K562 (cell line): ENCODE results near the gene TTC4. TPM values are rescaled to one million over a fixed set of nuclear protein-coding genes. Genes with fewer than 3 reads are reported as not detected.

Experiments used
- ATAC-seq: fragments of 200-7000 bp; cut with Tn5 transposase; 3 replicates; pipeline ENCODE4 v1.9.1; 2020; ENCODE audit warnings: moderate library complexity
- BruUV-seq: library from RNA; stranded (reverse); fragments of 400-500 nt; replicated peaks from 2 replicates; lab custom pipeline; 2021; lab: Mats Ljungman, UMichigan
- CTCF ChIA-PET: fragments of 300-600 bp; formaldehyde crosslinking; extraction: SDS; loops from one replicate; lab custom pipeline; 2021; ENCODE audit warnings: low intra/inter-chr PET ratio; lab: Yijun Ruan, JAX
- POLR2A ChIA-PET: fragments of 300-600, 350-650 bp; sonication (Branson Sonifier 250); formaldehyde crosslinking; extraction: SDS; loops from one replicate; lab custom pipeline; 2021; ENCODE audit warnings: antibody characterized with exemption, inconsistent platforms; lab: Yijun Ruan, JAX
- DNase-seq, 4 experiments: peaks; one replicate each; pipeline versions ENCODE4 v3.0.0 to v3.0.0-alpha.2; 2011 to 2018; ENCODE audit warnings: low spot score in 3 of 4, mixed read lengths in 3 of 4; ENCODE audit errors: extremely low read depth in 1 of 4
- FAIRE-seq: peaks from 2 replicates; lab custom pipeline; 2011; peaks lifted over from hg19 to GRCh38; lab: Jason Lieb, UNC
- H2AFZ ChIP-seq: 2 replicates; pipeline ENCODE4 v1.6.0; 2011; ENCODE audit warnings: low read depth, low read length, control low read depth, inconsistent platforms
- H3K27ac ChIP-seq: fragments of 200-600 bp; 3 replicates; pipeline ENCODE4 v1.8.0; 2011; ENCODE audit warnings: low read depth, mild to moderate bottlenecking, control low read depth, inconsistent platforms, low read length, moderate library complexity, mixed read lengths; ENCODE audit errors: extremely low read depth
- H3K27me3 ChIP-seq, 2 experiments: fragments of 300-600 bp in 1 of 2; 2 replicates in 1 of 2; 3 replicates in 1 of 2; pipeline versions ENCODE4 v1.6.0 to v1.8.0; 2011; ENCODE audit warnings: inconsistent platforms in 2 of 2, low read length in 2 of 2, mild to moderate bottlenecking in 1 of 2, mixed read lengths in 1 of 2, moderate library complexity in 1 of 2; ENCODE audit not compliant: control insufficient read depth in 2 of 2, insufficient read depth in 2 of 2
- H3K36me3 ChIP-seq: fragments of 300-600 bp; 3 replicates; pipeline ENCODE4 v1.8.0; 2011; ENCODE audit warnings: mild to moderate bottlenecking, low read length, inconsistent platforms; ENCODE audit not compliant: control insufficient read depth, insufficient read depth
- H3K4me1 ChIP-seq, 2 experiments: fragments of 200-600 bp in 1 of 2; replicated peaks in 1 of 2; 2 replicates in 1 of 2; 3 replicates in 1 of 2; pipeline versions ENCODE4 v1.5.1 to v1.8.0; 2011; ENCODE audit warnings: inconsistent platforms in 2 of 2, low read length in 2 of 2, mild to moderate bottlenecking in 1 of 2, mixed read lengths in 1 of 2, moderate library complexity in 1 of 2; ENCODE audit not compliant: control insufficient read depth in 2 of 2, insufficient read depth in 2 of 2
- H3K4me2 ChIP-seq: 2 replicates; pipeline ENCODE4 v1.6.1; 2011; ENCODE audit warnings: low read length, control low read depth, inconsistent platforms, mixed read lengths; ENCODE audit not compliant: insufficient read depth
- H3K4me3 ChIP-seq: fragments of 200-600 bp; sonication (generic), shearing (Covaris generic); 2 replicates; pipeline ENCODE4 v1.5.1; 2016; ENCODE audit warnings: control low read depth, inconsistent platforms
- H3K79me2 ChIP-seq: fragments of 200-600 bp; 3 replicates; pipeline ENCODE4 v1.8.0; 2011; ENCODE audit warnings: low read length, inconsistent platforms; ENCODE audit not compliant: control insufficient read depth, insufficient read depth
- H3K9ac ChIP-seq, 2 experiments: 2 replicates each; pipeline versions ENCODE4 v1.6.0 to v1.6.1; 2011; ENCODE audit warnings: low read depth in 2 of 2, low read length in 2 of 2, control low read depth in 1 of 2, inconsistent platforms in 1 of 2, mild to moderate bottlenecking in 1 of 2, mixed read lengths in 1 of 2; ENCODE audit not compliant: insufficient read depth in 1 of 2
- H3K9me1 ChIP-seq: one replicate; pipeline ENCODE4 v1.6.0; 2011; ENCODE audit warnings: inconsistent platforms, mild to moderate bottlenecking, low read length, moderate library complexity; ENCODE audit not compliant: control insufficient read depth, insufficient read depth
- H3K9me3 ChIP-seq: replicated peaks from 2 replicates; pipeline ENCODE4 v1.5.1; 2011; ENCODE audit warnings: low read depth, low read length, inconsistent platforms; ENCODE audit not compliant: control insufficient read depth, insufficient read depth
- H4K20me1 ChIP-seq: replicated peaks from 2 replicates; pipeline ENCODE4 v1.6.1; 2011; ENCODE audit warnings: low read length, inconsistent platforms, mixed read lengths; ENCODE audit not compliant: control insufficient read depth, insufficient read depth
- BCOR ChIP-seq: fragments of 450-650 bp; IDR thresholded peaks from 2 replicates; pipeline ENCODE4 v1.6.1; 2016
- CCNT2 ChIP-seq: IDR thresholded peaks from 2 replicates; pipeline ENCODE4 v1.6.1; 2011; ENCODE audit warnings: borderline replicate concordance, low read depth, mild to moderate bottlenecking, moderate library complexity, mixed read lengths, low read length; ENCODE audit not compliant: insufficient read length; ENCODE audit errors: extremely low read depth
- CEBPB ChIP-seq: fragments of 450-650 bp; IDR thresholded peaks from 2 replicates; pipeline ENCODE4 v1.6.1; 2016; ENCODE audit warnings: missing genetic modification characterization, missing compliant biosample characterization
- HCFC1 ChIP-seq: IDR thresholded peaks from 2 replicates; pipeline ENCODE4 v1.6.1; 2012; ENCODE audit warnings: low read depth, low read length, improper control_type of control experiment
- JUND ChIP-seq, 2 experiments: IDR thresholded peaks; 2 replicates in 1 of 2; 3 replicates in 1 of 2; pipeline ENCODE4 v1.6.1; 2011; ENCODE audit warnings: borderline replicate concordance in 2 of 2, low read depth in 2 of 2, low read length in 2 of 2, improper control_type of control experiment in 1 of 2, missing biosample characterization in 1 of 2, missing genetic modification characterization in 1 of 2, missing genetic modification reagents in 1 of 2
- NR1H2 ChIP-seq: sonication (generic); formaldehyde crosslinking; IDR thresholded peaks from 2 replicates; pipeline ENCODE4 v1.4.0; 2020; ENCODE audit warnings: mild to moderate bottlenecking, missing genetic modification reagents
- NR2F6 ChIP-seq: fragments of 450-650 bp; formaldehyde crosslinking; IDR thresholded peaks from 2 replicates; pipeline ENCODE4 v1.4.0; 2020; ENCODE audit warnings: mild to moderate bottlenecking
- NR4A1 ChIP-seq, 2 experiments: fragments of 250-450 bp in 1 of 2; fragments of 450-650 bp in 1 of 2; sonication (Bioruptor Pico) in 1 of 2; IDR thresholded peaks; 2 replicates each; pipeline versions ENCODE4 v1.4.0 to v1.6.1; 2016 to 2020; ENCODE audit warnings: mild to moderate bottlenecking in 2 of 2, missing compliant biosample characterization in 1 of 2, missing genetic modification characterization in 1 of 2, moderate library complexity in 1 of 2
- RBM25 ChIP-seq: fragments of 200-400 bp; formaldehyde crosslinking; IDR thresholded peaks from 2 replicates; pipeline ENCODE4 v1.6.1; 2018; ENCODE audit warnings: low read length, low read depth, moderate library complexity; ENCODE audit not compliant: severe bottlenecking
- RCOR1 ChIP-seq, 2 experiments: IDR thresholded peaks; 2 replicates each; pipeline ENCODE4 v1.6.1; 2012; ENCODE audit warnings: low read depth in 2 of 2, low read length in 2 of 2, borderline replicate concordance in 1 of 2, improper control_type of control experiment in 1 of 2
- SMARCA5 ChIP-seq: fragments of 450-650 bp; IDR thresholded peaks from 2 replicates; pipeline ENCODE4 v1.6.1; 2016
- TOE1 ChIP-seq, 2 experiments: fragments of 450-650 bp in 1 of 2; sonication (generic) in 1 of 2; formaldehyde crosslinking in 1 of 2; IDR thresholded peaks; 2 replicates each; pipeline versions ENCODE4 v1.7.1 to v1.8.0; 2016 to 2022; ENCODE audit warnings: borderline replicate concordance in 2 of 2, mild to moderate bottlenecking in 2 of 2, antibody characterized with exemption in 1 of 2, inconsistent platforms in 1 of 2, low read depth in 1 of 2, missing genetic modification reagents in 1 of 2, moderate library complexity in 1 of 2
- YY1 ChIP-seq, 3 experiments: IDR thresholded peaks; 2 replicates each; pipeline ENCODE4 v1.6.1; 2011; ENCODE audit warnings: low read length in 2 of 3, mild to moderate bottlenecking in 2 of 3, moderate library complexity in 2 of 3, borderline replicate concordance in 1 of 3, control low read depth in 1 of 3, low read depth in 1 of 3; ENCODE audit not compliant: insufficient read depth in 3 of 3, insufficient replicate concordance in 2 of 3, control insufficient read depth in 1 of 3, insufficient read length in 1 of 3; ENCODE audit errors: extremely low read depth in 1 of 3
- ZFP36 ChIP-seq: fragments of 150-350 bp; IDR thresholded peaks from 2 replicates; pipeline ENCODE4 v1.6.1; 2018; ENCODE audit warnings: low read length, low read depth; ENCODE audit not compliant: partially characterized antibody
- ZNF41 ChIP-seq: fragments of 250-450 bp; sonication (Bioruptor Pico); conservative IDR thresholded peaks from 2 replicates; pipeline ENCODE4 v1.4.0; 2020; ENCODE audit warnings: mild to moderate bottlenecking
- ZNF436 ChIP-seq: fragments of 250-450, 450-650 bp; sonication (Bioruptor Pico); formaldehyde crosslinking; IDR thresholded peaks from 2 replicates; pipeline ENCODE4 v1.7.0; 2020; ENCODE audit warnings: mild to moderate bottlenecking
- WGBS: fragments of 100-300 bp; shearing (Covaris generic); methylation state at CpG from one replicate; pipeline ENCODE4 v1.1.6; 2016; ENCODE audit warnings: low coverage, mixed read lengths; ENCODE audit not compliant: insufficient coverage; ENCODE audit errors: missing lambda C conversion rate; 5-methylcytosine and 5-hydroxymethylcytosine counted together
- in situ Hi-C: fragments of 300-500 bp; cut with MboI; formaldehyde crosslinking; loops from 4 replicates; pipeline ENCODE4 v1.15.0; 2018; ENCODE audit warnings: inconsistent platforms, mixed read lengths
- intact Hi-C: fragments of 100-400 bp; cut with micrococcal nuclease; formaldehyde crosslinking; loops from 2 replicates; pipeline ENCODE4 v1.14.2; 2022
- polyA plus RNA-seq, 8 experiments: library from polyadenylated mRNA; depleted of rRNA in 4 of 8; stranded (reverse) in 5 of 8; unstranded in 3 of 8; fragments of >200 nt; fragmentation: Nextera tagmentation in 2 of 8; fragmentation: Illumina TruSeq in 1 of 8; extraction: Ambion mirVana in 2 of 8; extraction: Trizol in 1 of 8; gene quantifications; 2 replicates each; pipeline versions ENCODE4 v1.2.1 to v1.2.3, GENCODE V29; 2011 to 2014; ENCODE audit warnings: inconsistent platforms in 1 of 8, missing spikeins in 1 of 8
- total RNA-seq, 7 experiments: library from RNA; depleted of rRNA in 6 of 7; stranded (reverse); fragments of >200 nt in 6 of 7; fragmentation: Illumina TruSeq in 2 of 7; extraction: Trizol in 2 of 7; gene quantifications; 2 replicates each; pipeline versions ENCODE4 v1.2.1 to v1.2.3, GENCODE V29; 2011 to 2021; ENCODE audit warnings: low replicate concordance in 1 of 7
- TF ChIP-seq, protein P1 (sequence below): fragments of 450-650 bp; formaldehyde crosslinking; IDR thresholded peaks from 2 replicates; pipeline ENCODE4 v1.4.0; 2020; ENCODE audit warnings: mild to moderate bottlenecking, mixed read lengths

The TTC4 gene
- total and polyA plus RNA-seq, 9 of the 15 experiments (the other 6 are each of a cell fraction or from before 2014, with no cell fraction given), result 36.3 to 111 (median 54.1) TPM

DNA sequence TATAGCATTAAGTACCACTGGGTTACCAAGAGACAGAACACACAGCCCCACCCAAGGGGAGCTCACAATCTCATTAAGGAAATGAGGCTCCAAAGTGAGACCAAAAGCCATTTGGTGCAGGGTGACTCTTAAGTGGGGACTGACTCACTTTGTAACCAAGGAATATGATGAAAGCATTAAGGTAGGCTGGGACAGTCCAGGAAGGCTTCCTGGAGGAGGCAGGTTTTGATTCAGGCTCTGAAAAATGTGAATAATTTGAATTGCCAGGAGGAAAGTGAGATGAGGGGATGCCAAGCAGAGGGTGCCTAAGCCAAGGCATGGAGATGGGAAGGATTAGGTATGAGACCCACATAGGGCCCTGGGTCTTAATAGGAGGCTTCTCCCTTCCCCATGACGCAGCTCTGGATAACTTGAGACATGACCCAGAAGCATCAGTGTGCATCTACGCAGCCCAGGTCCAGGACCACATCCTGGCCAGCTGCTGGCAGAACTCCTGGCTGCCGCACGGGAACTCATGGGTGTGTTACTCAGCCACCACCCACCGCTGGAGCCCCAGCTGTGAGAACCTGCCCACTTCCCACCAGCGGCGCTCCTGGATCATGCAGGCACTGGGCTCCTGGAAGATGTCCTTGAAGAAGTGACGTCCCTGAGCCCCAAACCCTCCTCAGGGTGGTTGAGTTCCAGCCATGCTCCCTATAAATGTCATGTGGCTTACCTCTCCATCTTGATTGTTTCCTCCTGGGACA is 5.9 kb upstream of the TTC4 start:
- WGBS, result 1% methylated on average over 8 of the region's 8 CpGs
- POLR2A ChIA-PET, result no interaction called here
- Histone ChIP-seq H3K9me3 (no peaks in the 10 kb centered on the region), H2AFZ (no peak overlapping the region), H3K9ac (no peak overlapping the region), H3K9me1 (no peaks in the 10 kb centered on the region), H3K4me3 (no peak overlapping the region), H3K79me2 (no peaks in the 10 kb centered on the region), H4K20me1 (peaks cover 10% of the 10 kb centered on the region), H3K27ac (no peak overlapping the region), H3K4me1 (no peaks in the 10 kb centered on the region; a peak in 1 of 5 replicates), H3K4me2 (no peak overlapping the region), H3K36me3 (no peaks in the 10 kb centered on the region), H3K27me3 (peaks cover 20 to 49% of the 10 kb centered on the region in 2 experiments)
- in situ Hi-C loops, result no loop called here
- FAIRE-seq (no peak), DNase-seq (no peak), ATAC-seq (no peak)
- TF ChIP-seq NR2F6 (CRISPR knock-in tag) (no peak), RBM25 (peak; percentile 41), HCFC1 (no peak), CCNT2 (no peak), JUND (IDR thresholded peaks at IDR 0.05; ENCODE audit: borderline replicate concordance, low read depth, low read length) (no peak), JUND (tag; IDR thresholded peaks at IDR 0.05; ENCODE audit: borderline replicate concordance, low read depth, low read length) (no peak), BCOR (peak; percentile 62), SMARCA5 (0 out of 2 replicates have a peak, but pooled peaks have one; percentile 29), TOE1 (IDR thresholded peaks at IDR 0.05; ENCODE audit: borderline replicate concordance) (no peak), TOE1 (CRISPR knock-in tag; IDR thresholded peaks at IDR 0.05; ENCODE audit: borderline replicate concordance, low read depth) (no peak), NR4A1 (CRISPR knock-in tag; IDR thresholded peaks at IDR 0.05) (no peak), NR4A1 (tag; IDR thresholded peaks at IDR 0.05) (no peak), RCOR1 (IDR thresholded peaks at IDR 0.05; ENCODE audit: borderline replicate concordance in 1 of 2, low read depth in 2 of 2, low read length in 2 of 2) (no peak), ZNF436 (CRISPR knock-in tag) (peak; percentile 75; the same call in 1 of the 2 replicates), CEBPB (tag) (no peak), NR1H2 (CRISPR knock-in tag) (no peak), ZNF41 (no peak), ZFP36 (peak; percentile 98), YY1 (IDR thresholded peaks at IDR 0.05; ENCODE audit: borderline replicate concordance in 1 of 3, control insufficient read depth in 1 of 3, extremely low read depth in 1 of 3, insufficient read depth in 3 of 3, insufficient read length in 1 of 3, insufficient replicate concordance in 2 of 3, low read depth in 1 of 3, low read length in 2 of 3) (no peak)
- TF ChIP-seq, protein P1, sequence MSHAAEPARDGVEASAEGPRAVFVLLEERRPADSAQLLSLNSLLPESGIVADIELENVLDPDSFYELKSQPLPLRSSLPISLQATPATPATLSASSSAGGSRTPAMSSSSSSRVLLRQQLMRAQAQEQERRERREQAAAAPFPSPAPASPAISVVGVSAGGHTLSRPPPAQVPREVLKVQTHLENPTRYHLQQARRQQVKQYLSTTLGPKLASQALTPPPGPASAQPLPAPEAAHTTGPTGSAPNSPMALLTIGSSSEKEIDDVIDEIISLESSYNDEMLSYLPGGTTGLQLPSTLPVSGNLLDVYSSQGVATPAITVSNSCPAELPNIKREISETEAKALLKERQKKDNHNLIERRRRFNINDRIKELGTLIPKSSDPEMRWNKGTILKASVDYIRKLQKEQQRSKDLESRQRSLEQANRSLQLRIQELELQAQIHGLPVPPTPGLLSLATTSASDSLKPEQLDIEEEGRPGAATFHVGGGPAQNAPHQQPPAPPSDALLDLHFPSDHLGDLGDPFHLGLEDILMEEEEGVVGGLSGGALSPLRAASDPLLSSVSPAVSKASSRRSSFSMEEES (CRISPR knock-in tag), result no peak
- CTCF ChIA-PET, result no interaction called here
- no TSS peak for BruUV-seq
- intact Hi-C loops, result no loop called here
